ENCODE data around the gene APLP2.
"Not testable (repeated sequence)": the region's sequence is repeated elsewhere in the genome, so short reads cannot be mapped to it uniquely, and the experiment has no call there.

The APLP2 gene

DNA sequence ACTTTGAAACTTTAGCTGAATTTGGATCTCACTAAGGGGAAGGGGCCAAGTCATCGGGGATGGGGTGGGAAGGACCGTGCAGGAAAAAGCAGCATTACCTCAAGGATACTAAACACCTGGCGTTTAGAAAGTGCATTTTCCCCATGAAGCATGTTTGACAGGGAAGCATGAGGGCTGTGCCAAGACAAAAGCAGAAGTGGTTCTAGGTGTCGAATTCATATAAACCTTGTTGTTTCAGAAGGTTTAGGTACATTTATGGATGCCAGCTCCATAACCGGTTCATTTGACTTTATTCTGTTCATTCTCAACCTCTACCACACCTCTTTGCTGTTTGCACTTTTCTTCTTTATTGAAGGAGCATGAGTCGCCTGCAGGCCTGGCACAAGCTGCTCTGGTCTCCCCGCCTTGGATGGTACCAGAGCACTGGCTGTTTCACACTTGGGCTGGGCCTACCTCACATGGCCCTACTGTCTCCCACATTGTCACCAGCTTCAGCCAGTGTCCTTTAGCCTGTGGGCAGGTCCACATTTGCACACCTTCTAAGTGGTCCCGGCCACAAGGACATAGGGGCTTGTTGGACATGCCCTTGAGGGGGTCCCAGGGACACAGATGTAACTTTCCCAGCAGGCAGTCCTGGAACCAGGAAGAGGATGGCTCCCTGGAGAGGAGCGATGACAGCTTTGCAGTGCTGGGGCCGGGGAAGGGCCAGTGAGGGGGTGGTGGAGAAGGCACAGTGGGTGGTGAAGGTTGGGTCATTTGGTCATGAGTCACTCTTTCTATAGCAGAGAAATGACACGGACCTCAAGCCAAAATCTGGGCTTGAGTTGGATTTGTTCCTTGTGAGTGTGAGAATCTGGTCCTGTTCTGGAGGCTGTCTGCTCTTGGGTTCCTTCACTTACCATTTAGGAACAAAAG lies 86.7 kb downstream of the APLP2 start:
- no peak for DNase-seq

GRCh38 chr11:130157101-130157500 lies 87.4 kb downstream of the APLP2 start:
- DNase-seq: no peak

- DNase-seq: no peak
These were observed 88.1 kb downstream of the APLP2 start for GRCh38 chr11:130157840-130158239.

DNA sequence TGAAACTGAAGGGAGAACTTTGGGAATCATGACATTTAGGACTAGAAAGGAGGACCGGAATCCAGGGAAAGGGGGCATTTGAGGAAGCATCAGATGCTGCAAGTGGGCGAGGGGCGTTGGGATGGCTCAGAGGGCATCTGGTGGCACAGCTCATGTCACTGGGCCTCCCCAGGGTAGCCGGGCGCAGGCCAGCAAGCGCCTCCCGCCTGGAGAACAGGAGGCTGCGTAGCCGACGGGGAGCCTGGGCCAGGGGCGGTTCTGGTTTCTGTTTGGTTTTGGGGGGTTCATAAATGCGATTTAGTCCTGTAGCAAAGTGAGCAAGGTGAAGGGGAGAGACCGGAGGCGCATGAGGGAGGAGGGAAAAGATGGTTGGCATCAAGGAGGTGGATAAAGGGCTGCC lies 89.4 kb downstream of the APLP2 start:
- DNase-seq: no peak

DNA sequence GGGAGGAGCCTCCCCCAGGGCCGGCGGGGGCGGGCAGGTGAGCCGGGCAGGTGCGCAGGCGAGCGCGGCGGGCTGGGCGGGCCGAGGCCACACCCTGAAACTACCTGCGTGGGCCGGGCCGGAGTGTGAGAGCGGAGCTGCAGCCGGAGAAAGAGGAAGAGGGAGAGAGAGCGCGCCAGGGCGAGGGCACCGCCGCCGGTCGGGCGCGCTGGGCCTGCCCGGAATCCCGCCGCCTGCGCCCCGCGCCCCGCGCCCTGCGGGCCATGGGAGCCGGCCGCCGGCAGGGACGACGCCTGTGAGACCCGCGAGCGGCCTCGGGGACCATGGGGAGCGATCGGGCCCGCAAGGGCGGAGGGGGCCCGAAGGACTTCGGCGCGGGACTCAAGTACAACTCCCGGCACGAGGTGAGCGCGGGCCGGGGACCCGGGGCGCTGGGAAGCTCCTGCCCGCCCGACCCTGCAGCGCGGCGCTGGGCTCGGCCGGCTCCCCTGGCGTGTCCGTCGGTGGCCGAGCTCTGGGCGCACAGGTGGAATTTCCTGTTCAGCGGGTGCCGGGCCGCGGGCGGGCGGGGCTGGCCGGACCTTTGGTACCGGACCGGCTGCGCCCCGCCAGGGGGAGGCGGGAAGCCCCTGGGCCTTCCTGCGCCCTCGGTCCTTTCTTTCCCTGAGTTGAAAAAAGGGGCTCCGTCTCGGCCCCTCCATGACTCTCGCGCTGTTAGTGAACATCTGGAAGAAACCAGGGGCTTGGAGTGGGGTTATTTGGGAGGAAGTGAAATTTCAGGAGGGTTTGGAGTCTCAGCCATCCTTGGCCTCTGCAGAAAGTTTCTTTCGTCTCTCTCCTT lies 90.2 kb downstream of the APLP2 start, which contains the start of gene ST14:
Gene ST14 (plus strand): TSS at position 126 of the 841 bp plus-strand sequence. CDS start 198 bp downstream, at position 324.
- no peak for DNase-seq

DNA sequence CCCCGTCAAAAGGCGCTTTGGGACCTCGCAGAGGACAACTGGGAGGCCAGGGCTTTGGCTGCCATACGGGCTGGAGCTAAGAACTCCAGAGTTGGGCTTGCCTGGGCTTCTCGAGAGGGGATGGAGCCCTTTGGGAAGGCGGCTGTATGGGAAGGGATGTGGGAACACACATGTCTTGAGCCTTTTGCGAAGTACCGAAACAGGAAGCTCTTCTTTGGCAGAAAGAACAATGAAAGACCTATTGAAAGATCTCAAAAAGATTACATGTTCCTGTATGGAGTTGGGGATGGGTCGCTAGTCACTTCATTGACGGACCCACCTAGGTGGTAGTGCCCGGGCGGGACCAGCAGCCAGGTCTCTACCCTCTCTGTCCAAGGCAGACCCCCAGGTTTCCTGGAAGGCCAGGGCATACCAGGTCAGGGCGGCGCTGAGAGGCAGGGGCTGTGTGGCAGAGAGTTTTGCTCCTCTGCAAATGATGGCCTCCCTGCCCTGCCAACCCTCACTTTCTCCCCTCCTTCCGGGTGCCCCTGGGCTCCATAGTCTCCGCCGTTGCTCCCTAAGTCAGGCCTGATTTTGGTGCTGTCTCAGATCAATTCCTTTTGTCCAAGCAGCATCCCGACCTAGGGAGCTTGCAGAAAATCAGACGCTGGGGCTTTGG lies 90.9 kb downstream of the APLP2 start:
- DNase-seq: no peak

DNA sequence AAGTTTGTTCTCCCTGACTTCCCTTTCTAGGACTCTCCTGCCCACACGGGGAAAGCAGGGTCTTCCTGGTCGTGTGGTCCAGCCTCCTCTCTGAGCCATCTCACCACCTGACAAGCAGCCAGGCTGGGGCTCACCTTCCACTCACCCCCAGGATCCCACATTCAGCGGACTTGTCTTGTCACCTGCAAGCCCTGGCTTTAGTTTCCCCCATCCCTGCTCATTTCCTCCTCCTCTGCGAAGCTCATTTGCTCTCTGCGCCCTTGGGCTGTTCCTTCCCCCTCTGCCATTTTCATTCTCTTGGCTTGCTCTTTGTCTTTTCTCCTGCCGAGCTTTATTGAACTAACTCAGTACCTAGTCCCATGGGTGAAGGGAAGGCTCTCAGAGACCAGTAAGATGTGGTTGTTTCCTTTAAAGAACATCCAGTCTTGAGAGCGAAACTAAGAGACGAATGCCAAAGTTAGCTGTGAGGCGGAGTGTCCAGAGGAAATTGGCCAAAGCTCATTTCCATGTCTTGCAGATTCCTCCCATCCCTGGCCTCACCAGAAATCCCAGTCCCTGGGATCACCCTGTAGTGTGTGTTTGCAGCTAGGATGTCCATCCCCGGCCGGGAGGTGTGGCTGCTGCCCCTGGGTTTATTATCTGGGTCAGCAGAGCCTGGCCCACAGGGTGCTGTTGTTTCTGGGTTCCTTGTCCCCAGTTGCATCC lies 91.9 kb downstream of the APLP2 start:
- DNase-seq: no peak

GRCh38 chr11:130162733-130163132 lies 93.0 kb downstream of the APLP2 start:
- no peak for DNase-seq

DNA sequence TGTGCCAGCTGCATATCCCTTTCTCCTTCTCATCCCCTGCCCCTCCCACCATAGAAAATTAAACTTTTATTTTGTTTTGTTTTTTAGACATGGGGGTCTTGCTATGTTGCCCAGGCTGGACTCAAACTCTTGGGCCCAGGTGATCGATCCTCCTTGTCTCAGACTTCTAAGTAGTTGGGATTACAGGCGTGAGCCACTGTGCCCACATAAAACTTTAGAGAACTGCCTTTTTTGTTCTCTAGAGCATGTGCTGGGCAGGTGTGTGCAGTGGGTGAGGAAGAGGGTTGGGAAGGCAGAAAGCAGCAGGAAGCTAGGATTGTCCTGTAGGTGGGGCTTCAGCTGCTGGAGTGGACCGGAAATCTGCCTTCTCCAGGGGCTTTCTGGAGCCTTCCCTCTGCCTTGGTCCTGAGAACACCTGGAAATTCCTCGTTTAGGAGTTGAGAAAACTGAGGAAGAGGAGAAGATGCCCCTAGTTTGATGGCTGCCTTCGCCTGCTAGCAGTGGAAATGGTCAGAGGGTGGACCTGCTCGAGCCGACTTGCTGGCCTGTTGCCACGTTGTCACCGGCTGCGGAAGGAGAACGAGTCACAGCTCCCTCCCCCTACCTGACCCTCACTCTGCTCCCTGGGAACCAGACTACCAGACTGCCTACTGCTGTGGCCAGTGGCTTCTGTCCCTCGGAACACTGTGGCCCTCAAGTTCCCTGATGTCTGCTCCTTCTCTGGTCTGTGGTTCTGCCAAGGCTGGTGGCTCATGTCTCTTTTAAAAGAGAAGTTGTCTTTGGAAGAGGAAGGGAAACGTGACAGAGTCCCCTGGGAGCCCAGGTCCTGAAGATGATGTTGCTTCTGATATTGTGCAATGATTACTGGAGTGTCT lies 93.9 kb downstream of the APLP2 start:
- no peak for DNase-seq

DNA sequence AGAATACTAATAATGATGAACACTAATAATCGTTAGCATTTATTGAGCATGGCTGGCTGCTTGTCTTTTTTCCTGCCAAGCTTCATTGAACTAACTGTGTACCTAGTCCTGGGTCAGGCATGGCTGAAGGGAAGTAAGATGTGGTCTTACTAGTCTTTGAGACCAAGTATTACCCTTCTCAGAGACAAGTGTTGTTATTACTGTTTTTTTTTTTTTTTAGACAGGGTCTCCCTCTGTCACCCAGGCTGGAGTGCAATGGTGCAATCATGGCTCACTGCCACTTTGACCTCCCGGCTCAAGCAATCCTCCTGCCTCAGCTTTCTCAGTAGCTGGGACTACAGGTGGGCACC lies 94.5 kb downstream of the APLP2 start:
- DNase-seq: no peak

DNA sequence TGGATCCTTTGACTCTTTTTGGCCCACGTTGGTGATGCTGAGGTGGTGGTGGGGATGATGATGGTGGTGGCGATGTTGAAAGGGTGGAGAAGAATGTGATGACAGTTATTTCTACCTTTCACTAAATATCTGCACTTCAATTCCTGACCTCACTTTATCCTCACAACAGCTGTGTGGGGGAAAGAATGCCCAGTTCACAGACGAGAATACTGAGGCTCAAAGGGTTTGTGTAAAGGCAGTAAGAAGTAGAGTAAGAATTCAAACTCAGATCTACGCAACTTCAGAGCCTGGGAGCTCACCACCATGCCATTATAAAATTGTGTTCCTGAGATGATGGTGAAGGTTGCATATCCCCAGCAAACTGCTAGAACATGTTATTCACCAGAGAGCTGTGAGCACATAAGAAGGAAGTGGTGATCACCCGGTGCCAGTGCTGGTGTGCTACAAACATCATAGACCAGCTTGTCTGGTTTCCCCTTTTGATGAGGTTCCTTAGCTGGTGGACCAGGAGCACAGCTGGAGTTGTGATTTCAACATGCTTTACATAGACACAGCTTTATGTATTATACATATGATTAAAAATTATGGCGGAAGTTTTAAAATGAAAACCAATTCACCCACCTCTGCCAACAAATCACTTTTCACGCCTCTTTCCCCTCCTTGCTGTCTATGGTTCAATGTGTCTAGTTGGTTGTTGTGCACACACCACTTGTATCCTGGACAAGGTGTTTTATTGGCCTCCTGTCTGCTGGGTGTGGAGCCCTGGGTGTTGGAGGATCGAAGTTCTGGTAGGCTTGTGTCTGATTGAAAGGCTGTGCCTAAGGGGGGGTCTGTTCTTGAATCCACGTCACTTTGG lies 96.1 kb downstream of the APLP2 start:
- DNase-seq: no peak

DNA sequence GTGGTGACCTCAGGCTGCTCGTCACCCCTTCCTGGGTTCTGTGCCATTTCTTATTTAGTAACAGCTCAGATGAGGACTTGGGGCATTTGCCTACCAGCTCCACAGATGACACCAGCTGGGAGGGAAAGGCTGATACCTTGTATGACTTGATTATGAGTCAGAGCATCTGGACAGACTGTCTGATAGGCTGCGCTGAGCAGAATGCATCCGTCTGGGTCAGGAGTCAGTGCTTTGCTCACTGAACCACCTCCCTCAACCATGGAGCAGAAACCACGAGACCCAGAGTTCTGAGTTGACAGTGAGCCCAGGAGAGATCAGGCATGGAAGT lies 96.7 kb downstream of the APLP2 start:
- DNase-seq: no peak

GRCh38 chr11:130167146-130167545 lies 97.5 kb downstream of the APLP2 start:
- no peak for DNase-seq

DNA sequence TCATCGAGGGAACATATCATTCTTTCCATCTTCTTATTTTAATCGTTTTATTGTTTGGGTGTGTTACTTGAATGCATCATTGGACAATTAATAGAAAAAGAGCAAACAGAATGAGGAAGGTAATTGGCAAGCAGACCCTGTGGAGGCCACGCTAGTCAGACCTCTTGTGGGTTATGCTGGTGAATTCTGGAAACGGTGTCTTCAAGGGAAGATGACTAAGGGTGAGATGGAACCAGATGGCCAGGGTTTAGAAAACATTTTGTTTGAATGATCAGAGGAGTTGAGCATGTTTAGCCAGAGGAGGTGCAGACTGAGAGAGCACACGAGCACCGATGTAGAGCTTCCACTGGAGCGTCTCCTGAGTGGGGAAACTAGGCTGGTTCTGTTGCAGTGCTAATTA lies 98.4 kb downstream of the APLP2 start:
- DNase-seq: no peak

GRCh38 chr11:130170345-130170744 lies 100.7 kb downstream of the APLP2 start:
- no peak for DNase-seq

DNA sequence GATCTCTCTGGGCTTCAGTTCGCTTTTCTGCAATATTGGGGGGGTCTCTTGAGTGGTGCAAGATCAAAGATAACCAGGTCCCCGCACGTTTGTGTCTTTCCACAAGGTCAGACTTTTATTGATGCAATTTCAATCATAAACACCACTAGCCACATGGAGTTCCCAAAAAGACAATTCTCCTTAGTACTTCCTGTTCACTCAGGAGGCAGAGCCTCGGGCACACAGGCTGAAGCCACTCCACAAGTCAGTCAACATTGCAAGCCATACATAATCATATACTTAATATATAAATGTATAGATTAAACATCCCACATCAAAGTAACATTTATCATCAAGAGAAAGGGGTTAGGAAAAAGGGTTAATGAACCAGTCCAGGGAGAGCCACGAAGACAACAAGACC lies 101.8 kb downstream of the APLP2 start:
- DNase-seq: no peak

GRCh38 chr11:130172001-130172400 lies 102.3 kb downstream of the APLP2 start:
- DNase-seq: not testable (repeated sequence)

GRCh38 chr11:130174642-130175041 lies 104.9 kb downstream of the APLP2 start:
- DNase-seq: no peak

DNA sequence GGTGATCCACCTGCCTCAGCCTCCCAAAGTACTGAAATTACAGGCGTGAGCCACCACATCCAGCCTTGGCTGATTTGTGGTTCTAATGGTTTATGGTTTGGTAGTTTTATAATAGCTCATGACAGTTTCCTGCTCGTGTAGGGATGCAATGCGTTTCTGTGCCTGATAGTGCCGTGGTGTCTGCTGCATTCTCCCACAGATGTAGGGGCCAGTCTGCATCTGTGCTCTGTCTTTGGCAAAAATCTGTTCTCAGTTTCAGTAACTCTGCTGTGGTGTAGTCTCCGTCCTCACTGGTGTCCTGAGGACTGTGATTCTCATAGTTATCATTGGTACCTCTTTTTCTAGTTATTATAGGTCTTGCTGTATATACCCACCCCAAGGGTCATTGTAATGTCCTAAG lies 106.2 kb downstream of the APLP2 start:
- DNase-seq: no peak

GRCh38 chr11:130177782-130178181 lies 108.1 kb downstream of the APLP2 start:
- DNase-seq: no peak

Measured in activated CD4-positive, alpha-beta T cell treated with anti-CD3 and anti-CD28 coated beads for 1 hour (primary cell).